CD4-positive, alpha-beta T cell (primary cell): ENCODE results near the gene ZC3H8. TPM values are rescaled to one million over a fixed set of nuclear protein-coding genes. Genes with fewer than 3 reads are reported as not detected.

Experiments used
- ATAC-seq: fragments of 200-7000 bp; cut with Tn5 transposase; one replicate; pipeline ENCODE4 v1.10.0; 2022; ENCODE audit warnings: mild to moderate bottlenecking; ENCODE audit not compliant: poor library complexity
- CTCF ChIA-PET: fragments of 350-600 bp; sonication (Branson Sonifier 250); formaldehyde crosslinking; loops from one replicate; lab custom pipeline; 2021; ENCODE audit warnings: antibody characterized with exemption, inconsistent platforms; lab: Charles Lee
- POLR2A ChIA-PET: fragments of 350-600 bp; sonication (Branson Sonifier 250); formaldehyde crosslinking; loops from one replicate; lab custom pipeline; 2021; ENCODE audit warnings: antibody characterized with exemption, inconsistent platforms; lab: Charles Lee
- DNase-seq, 14 experiments: peaks; one replicate each; pipeline ENCODE4 v3.0.0-alpha.2; 2013 to 2020; ENCODE audit warnings: mixed read lengths in 2 of 14
- H3K27ac ChIP-seq, 2 donors: one replicate each; pipeline versions ENCODE4 v1.5.1 to v1.7.0; 2013; ENCODE audit warnings: low read length in 2 of 2, low read depth in 1 of 2, mild to moderate bottlenecking in 1 of 2
- H3K27me3 ChIP-seq, 2 experiments: 1 replicate in 1 of 2; 2 replicates in 1 of 2; pipeline versions ENCODE4 v1.6.1 to v1.7.0; 2013; ENCODE audit warnings: low read length in 2 of 2, control low read depth in 1 of 2, mild to moderate bottlenecking in 1 of 2, moderate library complexity in 1 of 2; ENCODE audit not compliant: insufficient read depth in 2 of 2, control insufficient read depth in 1 of 2
- H3K36me3 ChIP-seq: one replicate; pipeline ENCODE4 v1.6.1; 2013; ENCODE audit warnings: low read length, control low read depth; ENCODE audit not compliant: insufficient read depth
- H3K4me1 ChIP-seq: one replicate; pipeline ENCODE4 v1.6.1; 2013; ENCODE audit warnings: low read length, control low read depth; ENCODE audit not compliant: insufficient read depth
- H3K4me3 ChIP-seq: one replicate; pipeline ENCODE4 v1.5.1; 2013; ENCODE audit warnings: mild to moderate bottlenecking, low read length, moderate library complexity
- H3K9me3 ChIP-seq, 2 experiments: 1 replicate in 1 of 2; 2 replicates in 1 of 2; pipeline versions ENCODE4 v1.6.1 to v1.7.0; 2013; ENCODE audit warnings: low read length in 2 of 2, mild to moderate bottlenecking in 2 of 2, control low read depth in 1 of 2, moderate library complexity in 1 of 2; ENCODE audit not compliant: control insufficient read depth in 1 of 2, insufficient read depth in 1 of 2
- H3K27ac Mint-ChIP-seq: one replicate; pipeline ENCODE4 v1.8.0; 2020; ENCODE audit warnings: mixed read lengths
- H3K27me3 Mint-ChIP-seq: one replicate; pipeline ENCODE4 v1.8.0; 2021; ENCODE audit warnings: mixed read lengths
- H3K36me3 Mint-ChIP-seq: one replicate; pipeline ENCODE4 v1.8.0; 2021; ENCODE audit warnings: low read depth, mixed read lengths
- H3K4me1 Mint-ChIP-seq: one replicate; pipeline ENCODE4 v1.8.0; 2021; ENCODE audit warnings: low read depth, mixed read lengths
- H3K4me3 Mint-ChIP-seq: one replicate; pipeline ENCODE4 v1.8.0; 2020; ENCODE audit warnings: mild to moderate bottlenecking, mixed read lengths
- H3K9me3 Mint-ChIP-seq: one replicate; pipeline ENCODE4 v1.8.0; 2020; ENCODE audit warnings: mixed read lengths
- intact Hi-C, 2 experiments: fragments of 100-400 bp; cut with DNase I in 1 of 2; cut with micrococcal nuclease in 1 of 2; formaldehyde crosslinking; loops; one replicate each; pipeline versions ENCODE4 v1.15.1 to v1.9.0; 2023 to 2025; cut with DNase I, micrococcal nuclease
- total RNA-seq, 174 experiments: library from RNA in 2 of 174; stranded (reverse) in 2 of 174; gene quantifications; one replicate each; pipeline ENCODE4 v1.2.3 and lab custom pipeline; 2021 to 2026
- TF ChIP-seq, protein P1 (sequence below): fragments of 200-600 bp; IDR thresholded peaks from one replicate; pipeline ENCODE4 v1.8.0; 2022; ENCODE audit warnings: antibody characterized with exemption, mild to moderate bottlenecking

Gene ZC3H8
- total RNA-seq, 2 experiments from 2014 or later, result 10.2 to 16.2 TPM

DNA sequence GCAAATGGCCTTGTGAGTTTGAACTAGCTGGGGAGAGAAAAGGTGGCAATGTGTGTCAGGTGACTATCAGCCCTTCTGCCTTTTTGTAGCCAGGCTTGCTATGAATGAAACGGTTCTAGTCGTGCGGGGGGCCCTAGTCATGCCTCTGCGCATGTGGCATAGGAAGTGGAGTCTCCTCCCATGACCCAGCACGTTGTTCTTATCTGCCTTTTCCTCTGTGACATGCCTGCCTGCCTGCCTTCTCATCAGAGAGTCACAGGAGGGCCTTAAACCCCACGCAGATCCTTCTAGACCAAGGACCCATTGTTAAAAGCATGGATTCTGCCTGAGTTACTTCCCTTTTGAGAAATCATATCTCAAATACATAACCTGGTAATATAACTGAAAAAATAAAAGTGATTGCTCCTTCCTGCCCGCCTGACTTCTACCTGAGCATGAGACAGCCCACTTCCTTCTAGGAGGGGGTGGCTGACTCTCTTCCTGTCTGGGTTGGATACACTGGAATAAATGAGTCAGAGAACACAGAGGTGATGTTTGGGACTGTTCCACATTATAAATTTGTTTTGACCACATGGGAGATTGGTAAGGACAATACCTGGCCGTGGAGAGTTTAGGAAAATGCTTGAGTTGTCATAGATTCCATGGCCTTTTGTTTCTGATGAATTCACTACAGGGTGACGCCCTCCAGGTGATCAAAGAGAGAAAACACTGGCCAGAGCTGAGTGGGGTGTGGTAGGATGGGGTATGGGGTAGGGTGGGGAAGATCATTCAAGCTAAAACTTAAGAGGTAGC, 66.8 kb downstream of the ZC3H8 start:
- H3K27me3 Mint-ChIP-seq, result no peaks in the 10 kb centered on the region
- Histone ChIP-seq H3K9me3 (no peaks in the 10 kb centered on the region), H3K36me3 (peaks cover 22% of the 10 kb centered on the region), H3K27ac (peak overlapping the region; percentile 90 to 96), H3K4me3 (peak overlapping the region; percentile 28), H3K4me1 (peaks cover 79% of the 10 kb centered on the region), H3K27me3 (no peaks in the 10 kb centered on the region)
- TF ChIP-seq, protein P1, sequence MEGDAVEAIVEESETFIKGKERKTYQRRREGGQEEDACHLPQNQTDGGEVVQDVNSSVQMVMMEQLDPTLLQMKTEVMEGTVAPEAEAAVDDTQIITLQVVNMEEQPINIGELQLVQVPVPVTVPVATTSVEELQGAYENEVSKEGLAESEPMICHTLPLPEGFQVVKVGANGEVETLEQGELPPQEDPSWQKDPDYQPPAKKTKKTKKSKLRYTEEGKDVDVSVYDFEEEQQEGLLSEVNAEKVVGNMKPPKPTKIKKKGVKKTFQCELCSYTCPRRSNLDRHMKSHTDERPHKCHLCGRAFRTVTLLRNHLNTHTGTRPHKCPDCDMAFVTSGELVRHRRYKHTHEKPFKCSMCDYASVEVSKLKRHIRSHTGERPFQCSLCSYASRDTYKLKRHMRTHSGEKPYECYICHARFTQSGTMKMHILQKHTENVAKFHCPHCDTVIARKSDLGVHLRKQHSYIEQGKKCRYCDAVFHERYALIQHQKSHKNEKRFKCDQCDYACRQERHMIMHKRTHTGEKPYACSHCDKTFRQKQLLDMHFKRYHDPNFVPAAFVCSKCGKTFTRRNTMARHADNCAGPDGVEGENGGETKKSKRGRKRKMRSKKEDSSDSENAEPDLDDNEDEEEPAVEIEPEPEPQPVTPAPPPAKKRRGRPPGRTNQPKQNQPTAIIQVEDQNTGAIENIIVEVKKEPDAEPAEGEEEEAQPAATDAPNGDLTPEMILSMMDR, result no peak
- H3K9me3 Mint-ChIP-seq, result no peaks in the 10 kb centered on the region
- peak overlapping the region; percentile 94 for H3K27ac Mint-ChIP-seq
- H3K4me1 Mint-ChIP-seq, result peaks cover 84% of the 10 kb centered on the region
- DNase-seq, result peak; percentile 59 to 93 (median 72)
- POLR2A ChIA-PET, result interaction anchor here (0.7 to 1.6 kb wide), 7 partner anchors 11 to 90 kb away, joined by 3 to 6 read pairs (median 4); no protein-coding TSS in a partner anchor
- H3K36me3 Mint-ChIP-seq, result peaks cover 39% of the 10 kb centered on the region
- CTCF ChIA-PET, result interaction anchor here (1.4 to 1.8 kb wide), 2 partner anchors 66 to 71 kb away, joined by 3 to 6 read pairs; no protein-coding TSS in a partner anchor
- ATAC-seq, result peak; percentile 82
- intact Hi-C loops, result loop anchor here (1.0 to 10.0 kb wide), 8 partner anchors 33 to 1707 kb away; partner anchors contain the start of genes ACTR3 (in 1 of the 2), CHCHD5 (in 1 of the 2), TMEM87B (in 1 of the 2) and ZC3H6 (in 1 of the 2)
- H3K4me3 Mint-ChIP-seq, result peak overlapping the region; percentile 56

DNA sequence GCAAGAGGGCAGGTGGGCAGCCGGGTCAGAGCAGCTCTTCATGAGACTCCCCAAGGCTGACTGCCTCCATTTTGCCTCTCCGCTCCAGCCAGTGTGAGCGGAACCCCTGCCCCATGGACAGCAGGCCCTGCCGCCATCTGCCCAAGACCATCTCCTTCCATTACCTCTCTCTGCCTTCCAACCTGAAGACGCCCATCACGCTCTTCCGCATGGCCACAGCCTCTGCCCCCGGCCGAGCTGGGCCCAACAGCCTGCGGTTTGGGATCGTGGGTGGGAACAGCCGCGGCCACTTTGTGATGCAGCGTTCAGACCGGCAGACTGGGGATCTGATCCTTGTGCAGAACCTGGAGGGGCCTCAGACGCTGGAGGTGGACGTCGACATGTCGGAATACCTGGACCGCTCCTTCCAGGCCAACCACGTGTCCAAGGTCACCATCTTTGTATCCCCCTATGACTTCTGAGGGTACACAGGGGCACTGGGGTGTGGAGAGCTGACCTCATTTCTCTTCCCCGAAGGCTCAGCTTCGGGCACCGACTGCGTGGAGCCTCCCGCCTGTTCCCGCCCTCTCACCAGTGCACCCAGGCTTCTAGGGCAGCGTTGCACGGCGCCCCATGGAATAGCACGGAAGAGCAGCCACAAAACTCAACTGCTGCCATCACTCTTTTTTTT, 67.7 kb downstream of the ZC3H8 start:
- Mint-ChIP-seq H3K4me3 (peak overlapping the region; percentile 56), H3K27ac (peak overlapping the region; percentile 94), H3K27me3 (no peaks in the 10 kb centered on the region), H3K9me3 (no peaks in the 10 kb centered on the region), H3K4me1 (peaks cover 84% of the 10 kb centered on the region), H3K36me3 (peaks cover 47% of the 10 kb centered on the region)
- DNase-seq (peak in 1 of 14 experiments; percentile 35), ATAC-seq (no peak)
- CTCF ChIA-PET, result interaction anchor here (1.8 kb wide), 1 partner anchor 66 kb away, joined by 6 read pairs; no protein-coding TSS in a partner anchor
- Histone ChIP-seq H3K9me3 (no peaks in the 10 kb centered on the region), H3K4me1 (peaks cover 80% of the 10 kb centered on the region), H3K36me3 (peaks cover 22% of the 10 kb centered on the region), H3K27me3 (no peaks in the 10 kb centered on the region), H3K27ac (peak overlapping the region; percentile 90 to 96), H3K4me3 (peak overlapping the region; percentile 28)
- POLR2A ChIA-PET, result interaction anchor here (0.7 to 1.6 kb wide), 4 partner anchors 10 to 88 kb away, joined by 3 to 6 read pairs (median 4); no protein-coding TSS in a partner anchor
- TF ChIP-seq, protein P1, result no peak
- intact Hi-C loops, result loop anchor here (5.0 to 10.0 kb wide), 5 partner anchors 65 to 1708 kb away; partner anchors contain the start of genes ACTR3 (in 1 of the 2), CHCHD5 (in 1 of the 2), TMEM87B (in 1 of the 2) and ZC3H6 (in 1 of the 2)

DNA sequence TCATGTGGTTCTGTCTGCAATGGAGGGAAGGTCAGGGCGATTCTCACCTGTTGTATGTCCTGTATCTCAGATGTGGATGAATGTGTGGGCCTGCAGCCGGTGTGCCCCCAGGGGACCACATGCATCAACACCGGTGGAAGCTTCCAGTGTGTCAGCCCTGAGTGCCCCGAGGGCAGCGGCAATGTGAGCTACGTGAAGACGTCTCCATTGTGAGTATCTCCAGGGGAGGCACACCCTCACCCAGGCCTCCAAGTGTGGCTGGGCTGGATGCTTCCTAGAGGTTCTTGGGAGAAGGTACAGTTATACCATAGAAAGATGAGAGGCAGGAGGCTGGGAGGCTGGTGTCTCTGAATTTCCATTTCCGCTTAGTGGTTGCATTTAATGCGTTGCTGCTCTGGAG, 69.7 kb downstream of the ZC3H8 start:
- peaks cover 39% of the 10 kb centered on the region for H3K36me3 Mint-ChIP-seq
- H3K27me3 ChIP-seq, result no peaks in the 10 kb centered on the region
- H3K4me3 ChIP-seq, result no peak overlapping the region
- no peaks in the 10 kb centered on the region for H3K9me3 Mint-ChIP-seq
- peak overlapping the region; percentile 94 for H3K27ac Mint-ChIP-seq
- intact Hi-C loops, result loop anchor here (5.0 to 10.0 kb wide), 5 partner anchors 67 to 1710 kb away; partner anchors contain the start of genes ACTR3 (in 1 of the 2), CHCHD5 (in 1 of the 2), TMEM87B (in 1 of the 2) and ZC3H6 (in 1 of the 2)
- H3K4me3 Mint-ChIP-seq, result no peak overlapping the region
- peaks cover 83% of the 10 kb centered on the region for H3K4me1 ChIP-seq
- peak overlapping the region; percentile 27 to 37 for H3K27ac ChIP-seq
- no peaks in the 10 kb centered on the region for H3K27me3 Mint-ChIP-seq
- ChIA-PET CTCF (no interaction called here), POLR2A (no interaction called here)
- no peaks in the 10 kb centered on the region for H3K9me3 ChIP-seq
- TF ChIP-seq, protein P1, result no peak
- ATAC-seq, result no peak
- peaks cover 22% of the 10 kb centered on the region for H3K36me3 ChIP-seq
- H3K4me1 Mint-ChIP-seq, result peaks cover 80% of the 10 kb centered on the region
- no peak for DNase-seq
